HG03139 (cell line): Measurements from ENCODE around the gene GNB5.
"Not testable (repeated sequence)": the region's sequence is repeated elsewhere in the genome, so short reads cannot be mapped to it uniquely, and the experiment has no call there.

Source experiments
- ATAC-seq: cut with Tn5 transposase; IDR thresholded peaks from one replicate; pipeline ENCODE4 v1.9.1; 2021; ENCODE audit not compliant: unreplicated experiment

GNB5 gene

GRCh38 chr15:52171807-52172206 lies 19.4 kb downstream of the GNB5 start:
- no peak for ATAC-seq

GRCh38 chr15:52171386-52171785 lies 19.8 kb downstream of the GNB5 start:
- ATAC-seq: no peak

GRCh38 chr15:52170199-52170598 lies 21.0 kb downstream of the GNB5 start:
- not testable (repeated sequence) for ATAC-seq

- ATAC-seq: not testable (repeated sequence)
Observed at GRCh38 chr15:52165494-52166131, 25.6 kb downstream of the GNB5 start.

- no peak for ATAC-seq
Observed at GRCh38 chr15:52164631-52165265, 26.4 kb downstream of the GNB5 start.

GRCh38 chr15:52163321-52164190 lies 27.6 kb downstream of the GNB5 start:
- ATAC-seq: no peak

GRCh38 chr15:52162876-52163275 lies 28.3 kb downstream of the GNB5 start:
- ATAC-seq: no peak

- no peak for ATAC-seq
Observed at GRCh38 chr15:52162260-52162659, 28.9 kb downstream of the GNB5 start.

GRCh38 chr15:52161406-52161966 lies 29.7 kb downstream of the GNB5 start:
- no peak for ATAC-seq

GRCh38 chr15:52159645-52160044 lies 31.5 kb downstream of the GNB5 start:
- ATAC-seq: no peak

- no peak for ATAC-seq
Observed at GRCh38 chr15:52158084-52158765, 33.0 kb downstream of the GNB5 start.

GRCh38 chr15:52155878-52156277 lies 35.3 kb downstream of the GNB5 start:
- no peak for ATAC-seq

- ATAC-seq: no peak
Observed at GRCh38 chr15:52154896-52155865, 36.0 kb downstream of the GNB5 start.

- ATAC-seq: no peak
Observed at GRCh38 chr15:52153900-52154895, 37.0 kb downstream of the GNB5 start.

GRCh38 chr15:52151353-52151752 lies 39.8 kb downstream of the GNB5 start:
- no peak for ATAC-seq

- no peak for ATAC-seq
Observed at GRCh38 chr15:52150871-52151270, 40.3 kb downstream of the GNB5 start.

GRCh38 chr15:52150043-52150825 lies 41.0 kb downstream of the GNB5 start:
- no peak for ATAC-seq

- ATAC-seq: no peak
Observed at GRCh38 chr15:52148403-52148802, 42.8 kb downstream of the GNB5 start.
